Liver (tissue), 9 donors: Measurements from ENCODE around the gene CBR4. TPM values are rescaled to one million over a fixed set of nuclear protein-coding genes. Genes with fewer than 3 reads are reported as not detected.
A peak's percentile ranks its signal among the peaks of the same experiment; 100 is the strongest.

Experiments
- DNase-seq: peaks from one replicate; pipeline ENCODE4 v3.0.0-alpha.2; 2017; ENCODE audit warnings: low spot score
- H3K27ac ChIP-seq, 2 donors: one replicate each; pipeline ENCODE4 v1.7.0; 2013; ENCODE audit warnings: inconsistent platforms in 2 of 2, low read length in 2 of 2, control low read depth in 1 of 2, low read depth in 1 of 2, mild to moderate bottlenecking in 1 of 2
- H3K27me3 ChIP-seq, 4 donors: one replicate each; pipeline versions ENCODE4 v1.6.1 to v1.7.0; 2013; ENCODE audit warnings: low read length in 3 of 4, inconsistent platforms in 1 of 4, mild to moderate bottlenecking in 1 of 4, moderate library complexity in 1 of 4; ENCODE audit not compliant: control insufficient read depth in 4 of 4, insufficient read depth in 4 of 4
- H3K36me3 ChIP-seq, 4 donors: one replicate each; pipeline versions ENCODE4 v1.6.1 to v1.7.0; 2013; ENCODE audit warnings: low read length in 3 of 4, mild to moderate bottlenecking in 3 of 4, low read depth in 1 of 4, moderate library complexity in 1 of 4; ENCODE audit not compliant: control insufficient read depth in 4 of 4, insufficient read depth in 3 of 4
- H3K4me1 ChIP-seq, 4 donors: one replicate each; pipeline versions ENCODE4 v1.6.1 to v1.7.0; 2013; ENCODE audit warnings: low read length in 3 of 4, mild to moderate bottlenecking in 3 of 4, moderate library complexity in 1 of 4; ENCODE audit not compliant: control insufficient read depth in 4 of 4, insufficient read depth in 4 of 4
- H3K4me3 ChIP-seq, 3 donors: one replicate each; pipeline versions ENCODE4 v1.6.1 to v1.7.0; 2013; ENCODE audit warnings: low read length in 3 of 3, control low read depth in 1 of 3, low read depth in 1 of 3, mild to moderate bottlenecking in 1 of 3
- H3K9ac ChIP-seq, 2 donors: one replicate each; pipeline ENCODE4 v1.7.0; 2013; ENCODE audit warnings: low read length in 2 of 2, mild to moderate bottlenecking in 2 of 2, moderate library complexity in 2 of 2, control low read depth in 1 of 2, low read depth in 1 of 2
- H3K9me3 ChIP-seq, 4 donors: one replicate each; pipeline versions ENCODE4 v1.6.1 to v1.7.0; 2013; ENCODE audit warnings: low read length in 3 of 4; ENCODE audit not compliant: control insufficient read depth in 4 of 4
- EGR1 ChIP-seq, 2 donors: IDR thresholded peaks; 2 replicates each; pipeline ENCODE4 v1.6.1; 2016 to 2018; ENCODE audit warnings: antibody characterized with exemption in 2 of 2, low read depth in 2 of 2
- FOXA1 ChIP-seq: IDR thresholded peaks from 2 replicates; pipeline ENCODE4 v1.6.1; 2016; ENCODE audit warnings: antibody characterized with exemption
- HNF4G ChIP-seq: IDR thresholded peaks from 2 replicates; pipeline ENCODE4 v1.6.1; 2016; ENCODE audit warnings: antibody characterized with exemption
- NR2F2 ChIP-seq: IDR thresholded peaks from 2 replicates; pipeline ENCODE4 v1.6.1; 2016; ENCODE audit warnings: antibody characterized with exemption
- RAD21 ChIP-seq, 2 donors: IDR thresholded peaks; 2 replicates each; pipeline ENCODE4 v1.6.1; 2016; ENCODE audit warnings: antibody characterized with exemption in 2 of 2, mild to moderate bottlenecking in 2 of 2
- RXRA ChIP-seq, 2 donors: IDR thresholded peaks; 2 replicates each; pipeline ENCODE4 v1.6.1; 2017 to 2018; ENCODE audit warnings: antibody characterized with exemption in 2 of 2, mild to moderate bottlenecking in 1 of 2
- TAF1 ChIP-seq: conservative IDR thresholded peaks from 2 replicates; pipeline ENCODE4 v1.6.1; 2016; ENCODE audit warnings: antibody characterized with exemption, mild to moderate bottlenecking
- WGBS: extraction: QIAGEN DNeasy Blood & Tissue Kit; methylation state at CpG from one replicate; pipeline ENCODE4 v1.1.7; 2013; 5-methylcytosine and 5-hydroxymethylcytosine counted together
- polyA plus RNA-seq, 2 donors: library from polyadenylated mRNA; stranded (reverse) in 1 of 2; unstranded in 1 of 2; fragments of 200-250 nt in 1 of 2; fragments of >200 nt in 1 of 2; fragmentation: Nextera tagmentation in 1 of 2; extraction: Ambion mirVana in 1 of 2; gene quantifications; one replicate each; pipeline versions ENCODE4 v1.2.1 to v1.2.3, GENCODE V29; 2013 to 2015
- total RNA-seq, 2 donors: library from RNA; depleted of rRNA; stranded (reverse); fragments of >200 nt; gene quantifications; one replicate each; pipeline ENCODE4 v1.2.3, GENCODE V29; 2014
- TF ChIP-seq, protein P1 (sequence below): fragments of 150-350 bp; IDR thresholded peaks from 2 replicates; pipeline ENCODE4 v1.5.1; 2017; ENCODE audit warnings: improper control_type of control experiment, low read depth, low read length; ENCODE audit not compliant: missing input control
- TF ChIP-seq, protein P2 (sequence below): IDR thresholded peaks from 2 replicates; pipeline ENCODE4 v1.6.1; 2016; ENCODE audit warnings: antibody characterized with exemption
- TF ChIP-seq, protein P3 (sequence below): IDR thresholded peaks from 2 replicates; pipeline ENCODE4 v1.6.1; 2016; ENCODE audit warnings: antibody characterized with exemption, mild to moderate bottlenecking
- donor health status: healthy.
- donor health status: healthy.
- donor health status: healthy.
- donor health status: healthy.
- donor health status: healthy.

Gene CBR4
- total and polyA plus RNA-seq, 4 donors, result 9.4 to 32.8 (median 22.6) TPM

DNA sequence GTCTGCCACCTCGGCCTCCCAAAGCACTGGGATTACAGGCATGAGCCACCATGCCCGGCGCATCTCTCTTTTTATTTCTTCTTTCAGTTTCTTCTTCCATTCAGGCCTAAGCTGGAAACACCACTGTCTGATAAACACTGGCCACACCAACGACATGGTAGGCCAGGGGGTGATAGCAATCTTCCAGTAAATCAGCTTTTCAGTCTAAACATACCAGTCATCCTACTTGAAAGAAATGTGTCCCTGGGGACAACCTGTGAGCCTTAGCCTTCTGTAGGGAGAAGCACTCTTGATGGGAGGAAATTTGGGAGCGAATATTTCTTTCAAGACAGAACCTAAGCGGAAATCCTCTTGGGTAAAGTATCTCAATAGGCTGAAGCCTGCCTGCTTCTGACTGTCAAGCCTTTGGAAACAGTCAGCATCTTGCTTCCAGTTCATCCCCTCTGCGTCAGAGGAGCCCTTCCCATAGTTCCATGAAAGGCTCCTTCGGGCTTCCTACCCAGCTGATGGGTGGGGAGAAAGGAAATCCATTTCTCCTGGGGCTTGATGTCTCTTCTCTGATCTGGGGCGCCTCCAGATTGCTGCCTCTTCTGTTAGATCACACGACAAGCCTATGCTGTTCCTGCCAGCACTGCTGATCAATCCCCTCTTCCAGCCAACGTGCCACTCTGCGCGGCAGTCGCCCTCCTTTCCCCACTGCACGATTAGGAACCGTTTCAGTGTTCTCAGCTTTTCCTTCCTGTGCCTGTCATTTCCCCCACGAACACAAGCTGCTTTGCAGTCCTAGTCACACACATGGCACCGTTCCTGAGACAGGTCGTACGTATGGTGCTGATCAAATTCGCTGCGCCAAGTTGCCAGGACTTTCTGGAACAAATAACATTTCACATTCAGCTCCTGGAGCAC, 49.5 kb upstream of the CBR4 start:
- no peak overlapping the region for H3K9ac ChIP-seq
- TF ChIP-seq EGR1 (IDR thresholded peaks at IDR 0.05; ENCODE audit: low read depth in 2 of 2), result no peak
- TF ChIP-seq HNF4G, result no peak
- TF ChIP-seq, protein P1, sequence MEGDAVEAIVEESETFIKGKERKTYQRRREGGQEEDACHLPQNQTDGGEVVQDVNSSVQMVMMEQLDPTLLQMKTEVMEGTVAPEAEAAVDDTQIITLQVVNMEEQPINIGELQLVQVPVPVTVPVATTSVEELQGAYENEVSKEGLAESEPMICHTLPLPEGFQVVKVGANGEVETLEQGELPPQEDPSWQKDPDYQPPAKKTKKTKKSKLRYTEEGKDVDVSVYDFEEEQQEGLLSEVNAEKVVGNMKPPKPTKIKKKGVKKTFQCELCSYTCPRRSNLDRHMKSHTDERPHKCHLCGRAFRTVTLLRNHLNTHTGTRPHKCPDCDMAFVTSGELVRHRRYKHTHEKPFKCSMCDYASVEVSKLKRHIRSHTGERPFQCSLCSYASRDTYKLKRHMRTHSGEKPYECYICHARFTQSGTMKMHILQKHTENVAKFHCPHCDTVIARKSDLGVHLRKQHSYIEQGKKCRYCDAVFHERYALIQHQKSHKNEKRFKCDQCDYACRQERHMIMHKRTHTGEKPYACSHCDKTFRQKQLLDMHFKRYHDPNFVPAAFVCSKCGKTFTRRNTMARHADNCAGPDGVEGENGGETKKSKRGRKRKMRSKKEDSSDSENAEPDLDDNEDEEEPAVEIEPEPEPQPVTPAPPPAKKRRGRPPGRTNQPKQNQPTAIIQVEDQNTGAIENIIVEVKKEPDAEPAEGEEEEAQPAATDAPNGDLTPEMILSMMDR, result no peak
- H3K4me1 ChIP-seq, result peaks cover 3 to 11% (median 9%) of the 10 kb centered on the region in 4 donors
- H3K27ac ChIP-seq, result no peak overlapping the region
- H3K27me3 ChIP-seq, result no peaks in the 10 kb centered on the region
- H3K36me3 ChIP-seq, result no peaks in the 10 kb centered on the region
- DNase-seq, result no peak
- H3K9me3 ChIP-seq, result no peaks in the 10 kb centered on the region
- WGBS, result 82% methylated on average over 22 of the region's 22 CpGs
- H3K4me3 ChIP-seq, result no peak overlapping the region

DNA sequence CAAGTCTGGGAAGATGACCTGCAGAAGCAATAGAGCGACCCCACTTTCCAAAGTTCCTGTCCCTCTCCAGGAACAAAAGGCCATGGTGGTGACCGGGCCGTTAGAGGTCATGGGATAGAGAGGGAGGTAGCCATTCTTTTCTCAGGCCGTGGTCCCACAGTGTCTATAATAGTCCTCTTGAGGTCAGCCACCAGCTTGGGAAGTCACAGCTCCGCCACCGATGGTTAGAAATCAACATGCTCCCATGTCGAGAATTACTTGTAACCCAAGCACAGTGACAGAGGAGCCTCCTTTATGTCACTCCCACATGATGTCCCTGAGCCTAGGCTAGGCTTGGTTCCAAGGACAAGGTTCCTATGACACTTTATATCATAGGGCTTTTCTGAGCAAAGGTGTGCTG, 48.3 kb upstream of the CBR4 start:
- peaks cover 3 to 11% (median 9%) of the 10 kb centered on the region in 4 donors for H3K4me1 ChIP-seq
- DNase-seq, result no peak
- 81% methylated on average over 7 of the region's 7 CpGs for WGBS
- no peaks in the 10 kb centered on the region for H3K9me3 ChIP-seq
- TF ChIP-seq NR2F2 (peak; percentile 95), RAD21 (IDR thresholded peaks at IDR 0.05) (no peak), RXRA (IDR thresholded peaks at IDR 0.05) (peak in 1 of 2 donors; percentile 39)
- no peak overlapping the region for H3K9ac ChIP-seq
- H3K36me3 ChIP-seq, result no peaks in the 10 kb centered on the region
- H3K27ac ChIP-seq, result no peak overlapping the region
- no peak overlapping the region for H3K4me3 ChIP-seq
- no peaks in the 10 kb centered on the region for H3K27me3 ChIP-seq

DNA sequence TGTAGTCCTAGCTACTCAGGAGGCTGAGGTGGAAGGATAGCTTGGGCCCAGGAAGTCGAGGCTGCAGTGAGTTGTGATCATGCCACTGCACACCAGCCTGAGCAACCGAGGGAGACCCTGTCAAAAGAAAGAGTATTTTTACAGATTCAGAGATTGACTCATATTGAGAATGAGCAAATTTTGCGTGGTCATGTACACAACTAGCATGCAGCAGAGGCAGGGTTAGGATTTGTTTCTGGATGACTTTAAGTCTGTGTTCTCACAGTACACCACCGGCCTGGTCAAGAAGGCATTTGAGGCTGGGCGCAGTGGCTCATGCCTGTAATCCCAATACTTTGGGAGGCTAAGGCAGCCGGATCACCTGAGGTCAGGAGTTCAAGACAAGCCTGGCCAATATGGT, 44.8 kb upstream of the CBR4 start:
- TF ChIP-seq, protein P2, sequence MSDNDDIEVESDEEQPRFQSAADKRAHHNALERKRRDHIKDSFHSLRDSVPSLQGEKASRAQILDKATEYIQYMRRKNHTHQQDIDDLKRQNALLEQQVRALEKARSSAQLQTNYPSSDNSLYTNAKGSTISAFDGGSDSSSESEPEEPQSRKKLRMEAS, result no peak
- Histone ChIP-seq H3K9ac (no peak overlapping the region), H3K4me3 (no peak overlapping the region), H3K36me3 (no peaks in the 10 kb centered on the region), H3K27me3 (no peaks in the 10 kb centered on the region), H3K27ac (no peak overlapping the region), H3K4me1 (peaks cover 2 to 11% (median 6%) of the 10 kb centered on the region in 4 donors), H3K9me3 (no peaks in the 10 kb centered on the region)
- no peak for DNase-seq
- WGBS, result 96% methylated on average over 6 of the region's 6 CpGs

DNA sequence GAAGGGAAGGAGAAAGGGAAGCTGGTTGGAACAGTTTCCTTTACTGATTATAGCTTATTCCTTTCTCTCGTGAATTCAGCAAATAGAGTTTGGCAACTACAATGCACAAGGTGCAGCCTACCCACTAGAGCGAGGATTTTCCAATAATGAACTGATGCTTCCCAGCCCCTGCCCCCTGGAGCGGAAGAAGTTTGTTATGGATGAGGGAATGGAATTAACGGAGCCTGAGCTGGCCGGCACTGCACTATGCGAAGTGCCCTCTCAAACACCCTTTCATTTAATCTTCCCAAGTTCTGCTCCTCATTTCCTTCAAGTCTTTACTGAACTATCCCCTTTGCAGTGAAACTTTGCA, 42.5 kb upstream of the CBR4 start:
- DNase-seq, result no peak
- no peaks in the 10 kb centered on the region for H3K36me3 ChIP-seq
- no peak overlapping the region for H3K27ac ChIP-seq
- no peak overlapping the region for H3K9ac ChIP-seq
- no peak overlapping the region for H3K4me3 ChIP-seq
- no peak for TF ChIP-seq TAF1
- no peak for TF ChIP-seq FOXA1
- TF ChIP-seq, protein P3, sequence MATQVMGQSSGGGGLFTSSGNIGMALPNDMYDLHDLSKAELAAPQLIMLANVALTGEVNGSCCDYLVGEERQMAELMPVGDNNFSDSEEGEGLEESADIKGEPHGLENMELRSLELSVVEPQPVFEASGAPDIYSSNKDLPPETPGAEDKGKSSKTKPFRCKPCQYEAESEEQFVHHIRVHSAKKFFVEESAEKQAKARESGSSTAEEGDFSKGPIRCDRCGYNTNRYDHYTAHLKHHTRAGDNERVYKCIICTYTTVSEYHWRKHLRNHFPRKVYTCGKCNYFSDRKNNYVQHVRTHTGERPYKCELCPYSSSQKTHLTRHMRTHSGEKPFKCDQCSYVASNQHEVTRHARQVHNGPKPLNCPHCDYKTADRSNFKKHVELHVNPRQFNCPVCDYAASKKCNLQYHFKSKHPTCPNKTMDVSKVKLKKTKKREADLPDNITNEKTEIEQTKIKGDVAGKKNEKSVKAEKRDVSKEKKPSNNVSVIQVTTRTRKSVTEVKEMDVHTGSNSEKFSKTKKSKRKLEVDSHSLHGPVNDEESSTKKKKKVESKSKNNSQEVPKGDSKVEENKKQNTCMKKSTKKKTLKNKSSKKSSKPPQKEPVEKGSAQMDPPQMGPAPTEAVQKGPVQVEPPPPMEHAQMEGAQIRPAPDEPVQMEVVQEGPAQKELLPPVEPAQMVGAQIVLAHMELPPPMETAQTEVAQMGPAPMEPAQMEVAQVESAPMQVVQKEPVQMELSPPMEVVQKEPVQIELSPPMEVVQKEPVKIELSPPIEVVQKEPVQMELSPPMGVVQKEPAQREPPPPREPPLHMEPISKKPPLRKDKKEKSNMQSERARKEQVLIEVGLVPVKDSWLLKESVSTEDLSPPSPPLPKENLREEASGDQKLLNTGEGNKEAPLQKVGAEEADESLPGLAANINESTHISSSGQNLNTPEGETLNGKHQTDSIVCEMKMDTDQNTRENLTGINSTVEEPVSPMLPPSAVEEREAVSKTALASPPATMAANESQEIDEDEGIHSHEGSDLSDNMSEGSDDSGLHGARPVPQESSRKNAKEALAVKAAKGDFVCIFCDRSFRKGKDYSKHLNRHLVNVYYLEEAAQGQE, result no peak
- no peaks in the 10 kb centered on the region for H3K27me3 ChIP-seq
- 80% methylated on average over 6 of the region's 6 CpGs for WGBS
- H3K4me1 ChIP-seq, result peaks cover 2 to 11% (median 6%) of the 10 kb centered on the region in 4 donors
- H3K9me3 ChIP-seq, result no peaks in the 10 kb centered on the region
